Lung microvascular endothelial cell (primary cell): ENCODE results near the gene DNAH8. TPM values are rescaled to one million over a fixed set of nuclear protein-coding genes. Genes with fewer than 3 reads are reported as not detected.

Experiments
- DNase-seq, 2 donors: peaks; one replicate each; pipeline versions ENCODE4 v3.0.0 to v3.0.0-alpha.2; 2010; ENCODE audit warnings: low read depth in 2 of 2
- total RNA-seq: library from RNA; depleted of rRNA; stranded (reverse); fragments of >200 nt; gene quantifications from 2 replicates; pipeline ENCODE4 v1.2.1, GENCODE V29; 2014

Gene DNAH8
- total RNA-seq, 1 donor from 2014 or later = not detected

DNA sequence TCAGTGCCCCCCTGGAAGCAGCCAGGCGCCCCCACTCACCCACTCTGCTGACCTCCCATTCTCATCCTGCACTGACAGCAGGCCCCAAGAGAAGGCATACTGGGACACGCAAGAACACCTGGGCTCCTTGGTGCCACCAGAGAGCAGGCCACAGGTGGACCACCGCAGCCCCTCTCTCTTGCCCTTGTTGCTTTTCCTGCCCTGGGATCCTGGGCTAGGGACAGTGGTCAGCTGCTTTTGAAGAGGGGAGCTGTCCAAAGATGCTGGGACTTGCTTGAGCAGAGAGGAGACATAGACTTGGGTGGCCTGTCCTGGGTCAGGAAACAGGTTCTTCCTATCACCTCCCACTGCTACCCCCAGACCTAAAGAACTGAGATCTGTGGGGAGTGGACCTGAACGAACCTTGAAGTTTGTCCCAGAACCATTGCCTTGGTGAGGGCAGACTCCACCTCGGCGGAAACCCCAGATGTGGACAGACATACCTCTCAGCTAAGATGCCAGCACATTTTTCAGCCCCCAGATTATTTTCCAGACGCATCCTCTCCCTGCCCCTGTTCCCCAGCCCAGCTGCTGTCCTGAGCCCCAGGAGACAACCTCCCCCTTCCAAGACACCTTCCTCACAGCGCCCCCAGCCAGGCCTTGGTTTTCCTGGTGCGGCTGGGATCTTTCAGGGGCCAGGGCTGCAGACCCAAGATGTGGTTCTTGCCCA, 334.6 kb downstream of the DNAH8 start:
- DNase-seq = no peak

DNA sequence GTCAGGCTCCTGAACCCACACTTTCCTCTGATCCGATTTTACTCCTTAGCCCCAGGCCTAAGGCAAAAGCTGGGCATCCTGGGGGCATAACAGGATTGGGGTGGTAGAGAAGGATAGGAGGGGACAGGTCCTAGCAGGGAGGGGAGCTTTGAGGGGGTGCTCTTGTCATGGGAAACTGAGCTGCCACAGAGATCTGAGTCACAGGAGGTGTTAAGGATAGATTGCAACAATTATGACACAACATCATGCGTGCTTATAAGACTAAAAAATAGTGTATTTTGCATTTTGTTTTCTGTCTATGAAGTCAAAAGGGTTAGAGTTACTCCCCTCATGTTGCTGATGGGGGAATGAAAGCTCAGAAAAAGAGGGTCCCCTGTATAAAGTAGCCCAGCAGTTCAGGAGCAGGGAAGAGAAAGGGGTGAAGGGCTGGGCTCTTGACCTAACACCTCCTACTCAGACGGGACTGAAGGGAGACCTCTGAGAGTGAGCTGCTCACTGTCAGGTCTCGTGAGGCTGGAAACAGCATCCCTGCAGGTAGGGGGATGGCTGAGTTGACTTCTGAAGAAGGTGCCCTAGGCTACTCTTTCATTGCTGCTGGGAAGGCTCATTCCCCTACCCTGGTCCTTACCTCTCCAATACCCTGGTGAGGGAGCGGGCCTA, 335.5 kb downstream of the DNAH8 start:
- DNase-seq = no peak

DNA sequence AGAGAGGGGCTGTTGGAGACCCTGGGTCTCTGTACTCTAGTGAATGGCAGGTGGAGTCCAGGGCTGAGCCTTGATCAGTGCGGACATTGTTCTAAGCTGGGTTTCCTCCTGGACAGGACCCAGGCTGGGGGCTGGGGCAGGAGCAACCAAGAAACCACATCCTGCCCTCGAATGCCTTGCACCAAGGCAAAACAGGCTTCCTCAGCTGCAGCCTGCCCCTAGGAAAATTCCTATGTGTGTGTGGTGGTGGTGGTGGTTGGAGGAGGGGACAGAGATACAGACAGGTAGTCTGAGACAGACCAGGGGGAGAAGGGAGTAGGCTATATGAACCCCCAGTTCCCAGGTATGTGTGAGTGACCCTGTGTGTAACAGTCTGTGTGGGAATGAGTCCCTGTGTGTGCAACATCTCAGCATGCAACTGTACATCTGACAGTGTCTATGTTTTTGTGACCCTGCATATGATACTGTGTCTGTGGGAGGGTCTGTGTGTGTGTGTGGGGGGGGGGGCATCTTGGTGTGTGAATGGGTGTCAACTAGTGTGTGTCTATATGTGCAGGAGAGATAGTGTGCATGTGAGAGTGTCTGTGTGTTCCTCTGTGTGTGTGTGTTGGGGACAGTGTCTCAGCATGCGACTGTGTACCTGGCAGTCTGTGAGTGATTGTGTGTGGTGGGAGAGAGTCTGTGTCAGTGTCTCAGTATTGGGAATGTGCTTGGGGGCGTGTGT, 336.4 kb downstream of the DNAH8 start:
- DNase-seq = no peak

GRCh38 chr6:39053016-39053624, 338.0 kb downstream of the DNAH8 start:
- DNase-seq = no peak

GRCh38 chr6:39053854-39054576, 338.9 kb downstream of the DNAH8 start:
- no peak for DNase-seq

DNA sequence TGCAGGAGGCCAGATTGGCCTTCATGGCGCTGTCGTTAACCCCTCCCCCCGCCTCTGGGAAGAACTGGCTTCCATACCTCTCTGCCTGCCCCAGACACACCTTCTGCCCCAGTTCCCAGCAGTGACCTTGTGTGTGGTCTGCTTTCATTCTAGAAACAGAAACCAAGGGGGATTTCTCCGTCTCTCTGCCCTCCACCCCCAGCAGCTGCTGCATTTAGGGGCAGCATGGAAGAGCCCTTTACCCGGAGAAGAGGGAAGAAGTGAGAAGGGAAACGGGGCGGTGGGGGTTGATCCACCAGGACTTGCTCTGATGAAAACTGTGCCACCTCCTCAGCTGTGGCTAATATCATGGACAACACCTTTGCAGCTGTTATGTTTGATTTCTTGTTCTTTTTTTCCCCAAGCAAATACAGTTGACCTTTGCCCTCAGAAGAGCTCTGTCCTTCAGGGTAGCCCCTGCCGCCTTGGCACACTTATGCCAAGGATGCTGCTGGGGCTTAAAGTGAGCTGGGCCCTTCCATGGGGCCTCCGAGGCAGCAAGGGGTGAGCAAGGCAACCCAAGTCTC, 339.5 kb downstream of the DNAH8 start:
- no peak for DNase-seq

- no peak for DNase-seq
These were observed 340.6 kb downstream of the DNAH8 start for GRCh38 chr6:39055661-39056060.

GRCh38 chr6:39056191-39056590, 341.1 kb downstream of the DNAH8 start:
- DNase-seq = no peak

GRCh38 chr6:39056681-39057080, 341.6 kb downstream of the DNAH8 start:
- no peak for DNase-seq

- DNase-seq = no peak
These were observed 342.4 kb downstream of the DNAH8 start for GRCh38 chr6:39057251-39058155.

- DNase-seq = no peak
These were observed 343.5 kb downstream of the DNAH8 start for GRCh38 chr6:39058471-39059147.

DNA sequence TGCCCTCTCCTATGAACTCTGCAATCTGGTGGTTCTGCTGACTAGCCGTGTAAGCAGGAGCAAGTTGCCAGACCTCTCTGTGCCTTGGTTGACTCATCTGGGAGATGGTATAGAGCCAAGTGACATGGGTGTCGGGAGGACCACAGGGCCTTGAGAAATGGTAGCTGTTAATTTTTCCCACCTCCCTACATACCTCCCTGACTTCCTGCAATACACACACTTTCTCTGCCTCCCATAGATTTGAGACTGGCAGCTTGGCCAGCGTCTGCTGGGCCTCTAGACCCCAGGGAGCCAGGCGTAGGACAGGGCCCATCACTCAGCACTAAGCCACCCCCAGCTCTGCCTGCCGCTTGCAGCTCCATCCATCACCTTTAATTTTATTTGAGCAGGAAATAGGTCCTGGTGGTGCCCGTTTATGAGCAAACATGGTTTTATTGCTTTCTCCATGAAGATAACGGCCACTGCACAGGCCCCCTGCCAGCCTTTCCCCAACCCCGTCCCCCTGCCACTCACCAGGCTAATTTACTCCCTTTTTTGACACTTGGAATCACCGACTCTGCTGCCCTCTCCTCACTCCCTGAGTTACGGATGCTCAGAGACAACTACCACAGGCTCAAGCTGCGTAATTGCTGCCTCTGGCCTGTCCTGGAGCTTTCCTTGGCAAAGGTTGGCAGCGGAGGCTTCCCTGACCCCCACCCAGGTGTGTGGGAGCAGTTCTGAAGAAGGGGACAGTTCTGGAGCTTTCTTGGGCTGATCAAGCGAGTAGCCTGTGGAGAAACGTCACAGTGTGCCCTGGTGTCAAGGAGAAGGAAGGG, 344.6 kb downstream of the DNAH8 start:
- DNase-seq = no peak

GRCh38 chr6:39060467-39061160, 345.5 kb downstream of the DNAH8 start:
- no peak for DNase-seq

DNA sequence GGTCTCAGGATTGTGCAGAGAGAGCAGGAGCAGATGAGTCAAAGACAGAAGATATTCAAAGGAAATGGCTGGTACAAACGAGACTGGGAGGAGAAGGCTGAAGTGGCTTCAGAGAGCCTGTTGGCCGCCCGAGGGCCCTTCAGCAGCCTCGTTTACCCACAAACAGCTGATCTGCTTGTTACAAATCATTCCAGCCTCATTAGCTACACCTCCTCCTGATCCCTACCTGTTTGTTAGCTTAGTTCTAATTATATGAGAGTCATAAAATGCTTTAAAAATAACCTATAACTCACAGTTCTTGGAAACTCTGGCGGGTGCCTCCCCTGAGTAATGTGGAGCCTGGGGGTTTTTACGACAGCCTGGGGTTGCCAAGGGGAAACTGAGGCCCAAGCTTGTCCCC, 346.1 kb downstream of the DNAH8 start:
- DNase-seq = no peak

DNA sequence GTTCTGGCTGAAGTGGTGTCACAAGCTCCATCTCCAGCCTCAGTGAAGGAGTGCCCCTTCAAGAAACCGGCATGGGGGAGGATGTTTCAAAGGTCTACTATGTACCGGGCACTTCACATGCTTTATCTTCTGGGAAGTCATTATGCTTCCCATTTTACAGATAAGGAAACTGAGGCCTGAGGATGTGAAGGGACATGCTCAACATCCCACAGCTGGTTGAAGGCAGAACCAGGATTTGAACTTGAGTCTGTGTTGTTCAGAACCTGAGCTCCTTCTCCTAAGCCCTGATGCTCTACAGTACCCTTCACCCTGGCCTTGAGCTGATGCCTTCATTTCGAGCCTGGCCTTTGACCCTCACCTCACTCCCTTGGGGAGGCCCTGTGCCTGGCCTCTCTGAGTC, 346.5 kb downstream of the DNAH8 start:
- DNase-seq = no peak

GRCh38 chr6:39062014-39062740, 347.1 kb downstream of the DNAH8 start:
- DNase-seq = no peak

DNA sequence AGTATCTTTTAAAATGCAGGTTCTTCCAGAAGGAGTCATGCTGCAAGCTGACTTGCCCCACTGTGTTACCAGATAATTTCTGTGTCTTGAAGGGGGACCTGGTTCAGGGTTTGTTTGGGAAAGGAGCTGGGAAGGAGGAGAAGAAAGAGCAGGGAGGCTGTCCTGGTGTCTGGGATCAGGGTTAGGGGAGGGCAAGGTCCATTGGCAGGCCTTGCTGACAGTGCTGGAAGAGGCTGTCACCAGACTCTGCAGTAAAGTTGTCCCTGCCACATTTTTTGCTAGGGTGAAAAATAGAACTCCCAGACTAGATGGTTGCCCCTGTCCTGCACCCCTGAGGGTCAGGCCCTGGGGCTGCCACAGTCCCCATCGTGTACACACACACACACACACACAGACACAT, 348.4 kb downstream of the DNAH8 start:
- no peak for DNase-seq
